Measurements from ENCODE around the gene MS4A18.
A peak's percentile ranks its signal among the peaks of the same experiment; 100 is the strongest.

MS4A18 gene

DNA sequence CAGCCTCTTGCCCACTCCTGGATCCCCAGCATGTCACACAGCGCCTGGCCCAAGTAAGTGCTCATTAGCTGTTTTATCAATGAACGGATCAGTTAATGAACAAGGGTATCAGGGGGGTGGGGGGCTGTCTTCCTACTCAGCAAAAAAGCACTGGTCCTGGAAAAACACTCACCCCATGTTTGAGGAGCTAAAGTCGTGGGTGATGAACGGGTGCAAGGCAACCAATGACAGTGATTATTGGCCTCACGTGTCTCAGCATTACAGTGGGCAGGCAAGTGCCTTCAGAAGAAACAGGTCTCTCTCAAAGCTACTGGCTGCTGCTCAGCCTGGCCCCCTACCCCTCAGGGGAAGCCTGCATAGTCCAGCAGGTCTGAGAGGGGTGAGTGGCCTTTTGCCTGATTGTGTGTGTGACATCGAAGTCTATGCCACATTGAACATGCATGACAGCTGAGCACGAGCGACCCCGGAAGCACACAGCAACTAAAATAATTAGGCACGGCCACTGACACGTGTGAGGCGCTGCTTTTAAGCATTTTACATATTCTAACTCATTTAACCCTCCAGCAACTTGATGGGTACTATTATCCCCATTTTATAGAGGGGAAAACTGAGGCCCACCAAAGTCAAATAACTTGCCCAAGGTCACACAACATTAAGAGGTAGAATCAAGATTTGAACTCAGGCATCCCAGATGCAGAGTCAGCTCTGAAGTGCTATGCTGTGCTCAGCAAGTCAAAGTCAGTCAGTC is 58.0 kb downstream of the MS4A18 start:
- intact Hi-C loops (cut with DNase I), result no loop called here
- peak in 2 of 10 donors; percentile 16 to 71 for DNase-seq

DNA sequence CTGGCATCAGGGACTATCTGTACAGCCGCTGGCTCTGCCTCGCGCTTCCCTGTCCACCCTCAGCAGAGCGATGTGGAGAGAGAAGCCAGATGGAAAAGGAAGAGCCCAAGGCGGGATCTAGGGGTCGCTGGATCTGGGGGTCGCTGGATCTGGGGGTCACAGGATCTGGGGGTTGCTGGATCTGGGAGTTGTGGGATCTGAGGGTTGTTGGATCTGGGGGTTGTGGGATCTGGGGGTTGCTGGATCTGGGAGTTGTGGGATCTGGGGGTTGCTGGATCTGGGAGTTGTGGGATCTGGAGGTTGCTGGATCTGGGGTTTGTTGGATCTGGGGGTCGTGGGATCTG is 58.6 kb downstream of the MS4A18 start:
- intact Hi-C loops (cut with DNase I), result no loop called here
- peak in 2 of 10 donors; percentile 47 to 67 for DNase-seq

DNA sequence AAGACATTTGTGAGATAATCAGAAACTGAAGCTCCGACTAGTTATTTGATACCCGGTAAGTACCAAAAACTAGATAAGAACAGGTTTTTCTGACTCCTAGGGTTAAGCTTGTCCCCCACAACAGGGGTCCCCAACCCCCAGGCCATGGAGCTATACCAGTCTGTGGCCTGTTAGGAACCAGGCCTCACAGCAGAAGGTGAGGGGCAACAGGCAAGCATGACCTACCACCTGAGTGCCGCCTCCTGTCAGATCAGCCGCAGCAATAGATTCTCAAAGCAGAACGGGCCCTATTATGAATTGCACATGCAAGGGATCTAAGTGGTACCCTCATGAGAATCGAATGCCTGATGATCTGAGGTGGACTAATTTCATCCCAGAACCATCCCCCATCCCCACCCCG is 59.4 kb downstream of the MS4A18 start:
- intact Hi-C loops (cut with DNase I), result no loop called here

GRCh38 chr11:60785136-60785535 is 60.6 kb downstream of the MS4A18 start, which contains the start of gene MS4A10:
MS4A10 (plus strand) TSS chr11:60785333; CDS start chr11:60790336, 5,003 bp downstream.
- intact Hi-C loops (cut with DNase I), result no loop called here
- DNase-seq, result peak in 2 of 10 donors; percentile 36 to 44

More for the DNA sequence above, 59.4 kb downstream of the MS4A18 start:
- peak in 1 of 10 donors; percentile 48 for DNase-seq

- intact Hi-C loops (cut with DNase I), result no loop called here
Observed at GRCh38 chr11:60785806-60786361, 61.4 kb downstream of the MS4A18 start.

DNA sequence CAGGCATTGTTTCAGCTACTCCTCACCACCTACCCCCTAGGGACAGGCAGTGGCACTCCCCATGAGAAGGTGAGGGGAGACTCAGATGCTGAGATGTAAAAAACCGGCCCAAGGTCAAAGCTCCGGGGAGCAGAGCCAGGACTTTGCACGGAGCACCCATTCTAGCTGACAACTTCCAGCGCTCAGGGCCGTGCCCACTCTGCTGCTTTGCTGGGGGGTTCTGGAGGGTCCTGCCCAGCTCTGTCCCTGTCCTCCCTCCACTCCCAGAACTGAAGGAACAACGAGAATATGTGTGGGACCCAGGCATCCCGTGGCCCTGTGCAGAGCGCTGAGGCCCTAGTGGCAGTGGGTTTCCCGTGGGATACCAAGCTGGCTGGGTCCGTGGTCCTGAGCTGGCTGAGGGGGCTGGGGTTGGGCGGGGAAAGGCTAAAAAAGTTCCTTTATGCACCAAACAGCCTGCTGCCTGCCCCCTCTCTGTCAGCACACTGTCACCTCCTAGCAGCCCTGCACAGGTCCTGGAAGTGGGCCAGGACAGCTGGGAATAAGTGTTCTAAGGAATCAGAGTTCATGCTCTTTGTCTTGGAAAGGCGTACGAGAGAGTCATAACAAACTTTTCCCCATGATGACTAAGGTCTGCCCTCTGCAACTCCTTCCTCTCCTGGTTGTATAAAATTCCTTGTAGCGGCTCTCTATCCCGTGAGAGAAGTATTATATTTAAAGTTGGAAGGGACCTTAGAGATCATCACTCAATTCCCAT is 62.5 kb downstream of the MS4A18 start:
- DNase-seq, result peak in 3 of 10 donors; percentile 54 to 80 (median 59)
- intact Hi-C loops (cut with DNase I), result no loop called here

More at GRCh38 chr11:60785806-60786361, 61.4 kb downstream of the MS4A18 start:
- DNase-seq, result peak in 8 of 10 donors; percentile 18 to 87 (median 44)

- intact Hi-C loops (cut with DNase I), result no loop called here
- peak in 2 of 10 donors; percentile 55 to 62 for DNase-seq
Observed at GRCh38 chr11:60788401-60789125, 64.0 kb downstream of the MS4A18 start.

GRCh38 chr11:60790726-60791125 is 66.2 kb downstream of the MS4A18 start:
- DNase-seq, result peak in 3 of 10 donors; percentile 19 to 49 (median 35)
- intact Hi-C loops (cut with DNase I), result no loop called here

GRCh38 chr11:60791153-60791933 is 66.8 kb downstream of the MS4A18 start:
- intact Hi-C loops (cut with DNase I), result no loop called here
- DNase-seq, result peak in 3 of 10 donors; percentile 0 to 46 (median 8)

DNA sequence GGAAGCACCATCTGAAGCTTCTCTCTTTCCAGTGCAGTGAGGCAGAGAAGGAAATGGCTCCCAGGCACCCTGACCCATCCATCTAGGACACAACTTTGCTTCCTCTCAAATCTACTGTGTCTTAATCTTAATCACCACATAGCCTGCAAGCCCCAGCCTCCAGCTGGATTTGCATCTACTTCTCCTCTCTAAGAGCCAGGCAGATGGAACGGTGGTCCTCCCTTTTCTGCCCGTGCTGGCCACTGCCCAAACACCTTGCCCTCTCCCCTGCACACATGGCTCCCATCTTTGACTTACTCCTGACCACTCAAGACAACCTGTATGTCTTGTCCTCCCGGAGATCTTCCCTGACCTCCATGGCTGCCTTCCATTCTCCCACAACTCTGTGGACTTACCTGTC is 68.0 kb downstream of the MS4A18 start:
- intact Hi-C loops (cut with DNase I), result no loop called here
- DNase-seq, result peak in 2 of 10 donors; percentile 3 to 36

Data from posterior cingulate gyrus (tissue), 11 donors.